Stimulated activated CD8-positive, alpha-beta memory T cell treated with anti-CD3 and anti-CD28 coated beads, Interleukin-2, amount 100 ng/mL, for 48 hours (primary cell): ENCODE measurements around the gene CDC42EP3.

ENCODE experiments used
- DNase-seq, 2 donors: peaks; one replicate each; pipeline ENCODE4 v3.0.0-alpha.2; 2020; ENCODE audit warnings: low read depth in 2 of 2

Gene CDC42EP3

DNA sequence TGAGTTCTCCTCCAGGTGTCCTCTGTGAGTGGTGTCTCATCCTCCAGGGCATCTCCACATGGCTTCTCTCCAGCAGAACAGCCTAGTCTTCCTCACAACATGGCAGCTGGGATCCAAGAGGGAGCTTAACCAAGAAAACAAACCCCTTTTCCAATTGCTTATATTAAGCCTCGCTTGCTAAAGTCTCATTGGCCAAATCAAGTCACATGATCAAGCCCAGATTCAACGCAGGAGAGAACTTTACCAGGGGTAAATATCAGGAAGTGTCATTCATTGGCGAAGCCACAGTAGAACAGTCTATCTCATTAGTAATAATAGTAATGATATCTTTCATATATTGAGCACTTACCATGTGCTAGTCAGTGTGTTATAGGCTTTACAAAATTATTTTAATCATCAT lies 53.1 kb downstream of the CDC42EP3 start:
- no peak for DNase-seq

DNA sequence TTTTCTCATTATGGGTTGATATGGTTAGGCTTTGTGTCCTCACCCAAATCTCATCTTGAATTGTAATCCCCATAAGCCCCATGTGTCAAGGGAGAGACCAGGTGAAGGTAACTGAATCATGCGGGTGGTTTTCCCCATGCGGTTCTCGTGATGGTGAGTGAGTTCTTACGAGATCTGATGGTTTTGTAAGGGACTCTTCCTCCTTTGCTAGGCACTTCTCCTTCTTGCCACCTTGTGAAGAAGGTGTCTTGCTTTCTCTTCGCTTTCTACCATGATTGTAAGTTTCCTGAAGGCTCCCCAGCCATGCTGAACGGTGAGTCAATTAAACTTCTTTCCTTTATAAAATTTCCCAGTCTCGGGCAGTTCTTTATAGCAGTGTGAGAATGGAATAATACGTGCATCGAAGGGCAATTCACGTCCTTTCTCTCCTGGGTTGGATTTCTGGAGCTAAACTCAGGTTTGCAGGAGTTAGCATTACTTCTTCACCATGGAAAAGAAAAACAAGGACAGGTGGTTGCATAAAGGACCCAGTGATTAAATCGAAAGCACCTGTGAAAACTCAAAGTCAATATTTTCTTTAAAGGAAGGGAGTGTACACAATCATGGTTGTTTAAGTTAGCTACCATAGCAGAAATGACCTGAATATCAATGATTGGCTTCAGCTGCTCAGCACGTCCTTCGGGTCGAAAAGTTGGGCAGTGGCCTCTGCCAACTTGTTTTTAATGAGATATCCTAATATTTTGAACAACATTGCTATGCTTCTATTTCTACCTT lies 54.1 kb downstream of the CDC42EP3 start:
- no peak for DNase-seq

DNA sequence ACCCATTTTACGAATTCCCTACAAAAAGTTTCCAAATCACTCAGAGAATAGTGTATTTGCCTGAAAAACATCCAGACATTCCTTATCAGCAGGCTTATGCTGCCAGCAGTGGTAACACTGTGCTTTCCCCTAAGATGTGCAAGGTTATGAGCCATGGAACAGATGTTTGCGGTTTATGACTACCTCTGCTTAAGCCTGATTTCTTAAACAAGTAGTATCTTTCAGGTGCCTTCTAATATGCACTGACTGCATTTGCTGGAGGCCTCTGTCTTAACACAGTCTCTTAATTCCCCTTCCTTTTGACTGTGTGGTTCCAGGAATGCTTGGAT lies 54.8 kb downstream of the CDC42EP3 start:
- DNase-seq: no peak

DNA sequence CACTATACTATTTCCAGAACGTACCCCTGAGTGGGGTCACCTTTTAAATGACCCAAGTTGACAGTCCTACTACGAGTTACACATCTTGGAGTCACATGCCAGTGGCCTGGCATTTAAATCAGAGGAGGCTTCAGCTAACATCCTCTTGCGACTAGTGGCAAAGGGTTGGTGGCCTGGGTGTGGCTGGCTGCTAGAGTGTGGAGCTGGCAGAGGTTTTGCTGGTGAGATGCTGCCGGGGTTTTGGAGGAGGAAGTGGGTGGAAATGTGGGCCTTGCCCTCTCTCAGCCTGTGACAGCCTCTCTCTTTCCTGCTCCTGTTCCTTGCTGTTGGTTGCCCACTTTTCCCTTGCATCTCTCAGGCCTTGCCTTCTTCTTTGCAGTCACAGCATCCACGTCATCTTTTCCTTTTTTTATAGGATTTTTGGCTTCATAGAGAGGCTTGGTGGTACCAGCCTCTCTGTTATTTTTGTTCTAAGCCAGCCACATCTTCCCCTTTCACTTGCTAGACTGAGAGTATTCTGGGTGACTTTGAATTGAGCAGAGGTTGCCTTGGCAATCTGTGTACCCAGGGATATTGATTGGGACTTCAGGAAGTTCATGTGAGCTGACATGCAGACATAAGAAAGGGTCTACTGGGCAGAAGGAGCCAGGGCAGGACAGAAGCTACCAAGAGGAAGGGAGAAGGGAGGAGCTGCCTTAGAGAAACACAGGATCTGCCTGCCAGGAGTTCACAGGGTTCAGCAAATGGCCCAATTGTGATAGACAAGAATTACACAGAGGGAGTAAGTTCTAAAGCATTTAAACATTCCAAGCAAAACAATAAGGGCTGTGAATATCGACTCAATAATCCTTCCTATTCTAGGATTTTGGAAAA lies 55.4 kb downstream of the CDC42EP3 start:
- no peak for DNase-seq

DNA sequence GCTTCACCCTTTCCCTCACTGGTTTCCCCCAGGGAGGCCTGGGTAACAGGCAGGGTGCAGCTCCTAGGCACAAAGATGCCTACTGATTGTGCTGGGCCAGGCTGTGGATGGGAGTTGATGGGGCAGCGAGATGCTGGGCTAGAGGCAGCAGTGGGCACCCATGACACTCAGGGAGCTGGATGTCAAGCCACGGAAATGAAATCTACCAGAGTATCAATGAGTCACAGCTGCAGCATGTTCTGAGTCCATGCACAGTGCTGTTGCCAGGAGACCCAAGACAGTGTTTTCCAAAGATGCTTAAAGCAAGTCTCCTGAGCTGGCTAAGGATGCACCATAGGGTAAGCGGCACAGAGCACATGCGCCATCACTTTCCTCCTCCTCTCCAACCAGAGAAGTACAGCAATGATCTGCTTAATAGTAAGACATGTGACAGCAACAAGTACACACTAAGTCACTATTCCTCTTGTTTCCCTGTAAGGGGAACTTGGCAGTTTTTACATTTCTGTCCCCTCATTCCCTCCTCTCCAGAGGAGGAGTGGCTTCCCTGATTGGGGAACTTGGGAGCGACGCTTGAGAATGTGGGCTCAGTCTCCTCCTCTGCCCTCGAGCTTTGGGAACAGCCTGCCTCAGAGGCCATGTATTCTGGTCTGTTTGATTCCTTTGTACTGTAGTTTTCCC lies 57.2 kb downstream of the CDC42EP3 start:
- DNase-seq: no peak

DNA sequence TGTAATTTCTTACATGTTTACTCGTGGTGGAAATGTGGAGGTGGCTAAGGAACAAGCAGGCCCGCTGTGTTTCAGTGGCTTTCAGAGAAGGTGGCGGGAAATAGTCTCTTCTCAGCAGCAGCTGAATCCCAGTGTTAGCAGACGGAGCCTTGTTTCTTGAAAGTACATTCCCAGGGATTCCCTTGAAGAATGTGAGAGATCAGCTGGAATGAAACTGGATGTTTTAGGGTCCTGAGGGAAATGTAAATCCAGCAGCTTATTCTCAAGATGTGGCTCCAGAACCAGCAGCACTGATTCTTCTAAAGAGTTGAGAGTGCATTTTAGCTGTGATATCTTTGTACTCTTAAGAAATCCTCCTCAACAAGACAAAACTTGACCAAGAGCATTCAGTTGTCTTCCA lies 59.1 kb downstream of the CDC42EP3 start:
- no peak for DNase-seq

DNA sequence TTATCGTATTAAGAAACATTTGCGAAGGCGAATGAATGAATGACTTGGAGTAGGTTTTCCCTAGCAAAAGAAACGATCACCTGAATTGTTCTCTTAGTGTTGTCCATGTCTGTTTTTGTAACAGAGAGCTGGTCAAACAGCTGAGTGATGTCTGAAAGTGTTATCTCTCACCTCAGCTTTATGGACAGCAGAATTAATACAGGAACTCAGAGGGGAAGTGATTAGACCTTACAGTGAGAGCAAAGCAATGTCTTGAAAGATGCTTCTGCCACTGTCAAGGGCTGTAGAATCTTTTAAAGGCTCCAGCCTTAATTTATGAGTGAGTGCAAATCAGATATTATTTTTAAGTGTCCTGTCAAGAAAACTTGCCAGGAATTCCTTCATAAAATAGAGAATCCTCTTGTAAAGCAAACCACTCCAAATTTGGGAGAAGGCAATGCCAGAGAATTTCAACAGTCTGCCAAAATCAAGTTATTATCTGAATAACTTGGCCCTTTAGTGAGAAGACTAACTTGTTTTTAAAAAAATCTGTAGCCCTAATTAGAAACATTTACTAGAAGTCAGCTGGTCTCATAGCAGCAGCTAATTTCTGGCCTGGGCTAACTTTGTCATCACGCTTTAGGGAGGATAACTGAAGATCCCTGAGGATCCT lies 60.7 kb downstream of the CDC42EP3 start:
- no peak for DNase-seq

DNA sequence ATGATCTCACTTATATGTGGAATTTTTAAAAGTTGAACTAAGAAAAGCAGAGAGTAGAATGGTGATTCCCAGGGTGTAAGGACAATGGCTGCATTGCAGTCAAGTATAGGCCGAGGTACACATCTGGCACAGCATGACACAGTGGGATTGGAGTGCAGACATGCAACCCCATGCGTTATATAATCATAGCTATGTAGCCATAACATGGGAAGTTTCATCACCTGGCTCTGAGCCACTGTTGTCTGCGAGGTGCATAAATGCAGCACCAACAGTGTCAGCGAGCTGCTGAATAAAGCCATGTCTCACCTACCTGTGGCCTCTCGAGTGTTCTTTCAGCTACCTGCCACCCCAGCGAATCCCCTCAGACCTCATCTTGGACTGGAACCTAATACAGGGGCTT lies 61.7 kb downstream of the CDC42EP3 start:
- DNase-seq: no peak

DNA sequence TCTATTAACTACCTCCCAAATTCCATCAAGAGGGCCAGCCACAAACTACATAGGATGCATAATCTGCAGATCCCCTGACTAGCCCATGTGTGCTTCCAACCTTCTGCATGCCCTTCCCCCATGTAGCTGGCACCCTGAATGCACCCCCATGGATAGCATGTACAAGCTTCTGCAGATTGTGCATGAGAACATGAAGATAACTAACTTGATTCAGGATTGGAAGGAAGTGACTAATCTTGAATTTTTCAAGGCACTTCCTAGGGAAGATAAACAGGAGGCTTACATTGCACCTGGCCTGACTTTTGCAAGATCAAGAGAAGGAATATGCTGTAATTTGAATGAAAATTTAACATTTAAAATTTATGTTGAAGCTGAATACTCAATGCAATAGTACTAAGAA lies 66.7 kb downstream of the CDC42EP3 start:
- no peak for DNase-seq

DNA sequence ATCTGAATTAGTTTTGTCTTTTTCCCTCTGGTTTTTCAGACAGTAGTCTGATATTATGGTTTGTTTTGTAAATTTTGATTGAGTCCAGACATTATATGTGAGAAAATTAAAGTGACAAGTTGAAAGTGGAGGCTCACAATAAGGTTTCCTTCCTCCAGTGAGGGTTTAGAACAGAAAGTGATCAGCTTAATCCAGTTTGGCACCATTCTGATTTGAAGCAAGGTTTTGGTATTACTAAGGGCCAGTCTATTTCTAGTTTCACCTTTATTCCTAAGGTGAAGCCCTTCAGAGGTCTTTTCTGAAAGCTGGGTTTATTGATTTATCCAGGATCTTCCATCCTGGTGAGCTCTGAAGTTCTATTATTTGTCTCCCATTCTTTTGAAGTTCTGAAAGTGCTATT lies 68.7 kb downstream of the CDC42EP3 start:
- DNase-seq: no peak

DNA sequence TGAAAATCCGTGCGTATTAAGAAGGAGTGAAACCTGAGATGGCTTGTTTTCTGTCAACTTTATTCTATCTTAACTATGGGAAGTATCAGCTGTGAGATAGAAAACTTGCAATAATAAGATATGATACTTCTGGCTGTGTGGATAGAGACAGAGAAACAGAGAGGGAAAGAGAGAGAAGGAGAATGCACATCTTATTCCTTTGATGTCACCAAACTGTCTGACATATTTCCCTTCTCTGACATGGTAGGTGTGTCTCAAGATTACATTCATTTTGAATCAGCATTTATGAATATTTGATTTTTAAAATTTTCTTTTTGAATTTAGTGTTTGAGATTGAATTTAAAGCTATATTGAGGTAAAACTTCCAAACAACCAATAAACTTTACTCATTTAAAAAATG lies 69.4 kb downstream of the CDC42EP3 start:
- no peak for DNase-seq

DNA sequence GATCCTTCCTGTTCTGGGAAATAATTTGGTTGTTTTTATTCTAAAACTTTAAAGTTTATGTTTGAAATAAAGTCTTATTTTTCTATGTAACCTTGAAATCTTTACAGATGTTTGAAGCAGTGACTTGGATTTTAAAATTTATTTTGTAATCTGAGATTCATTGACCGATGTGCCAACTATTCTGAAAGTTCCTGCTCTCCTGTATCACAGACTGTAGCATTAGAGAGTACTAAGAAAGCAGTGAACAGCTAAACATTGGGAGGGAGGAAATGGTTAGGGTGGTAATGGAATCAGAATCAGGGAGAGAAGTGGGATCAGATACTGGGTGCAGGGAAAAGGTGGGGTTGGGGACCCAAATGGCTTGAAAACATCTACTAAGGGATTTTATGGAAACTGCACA lies 69.9 kb downstream of the CDC42EP3 start:
- no peak for DNase-seq

DNA sequence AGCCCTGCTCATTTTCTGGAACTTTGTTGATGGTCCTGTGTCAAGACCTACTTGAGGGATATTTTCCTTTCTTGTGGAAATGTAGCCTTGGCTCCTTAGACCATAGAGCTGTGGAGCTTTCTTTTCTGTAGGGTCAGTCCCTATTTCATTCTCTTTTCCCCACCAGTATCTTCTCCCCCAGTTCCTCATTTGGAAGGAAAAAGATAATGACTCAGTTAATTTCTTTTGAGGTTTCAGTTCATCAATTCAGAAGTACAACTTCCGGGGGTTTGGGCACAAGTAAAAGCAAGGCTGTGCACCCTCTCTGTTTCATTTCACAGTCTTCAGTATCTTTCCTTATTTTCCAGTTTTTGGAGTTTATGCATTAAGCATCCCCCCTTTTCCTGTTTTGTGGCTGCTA lies 70.7 kb downstream of the CDC42EP3 start:
- DNase-seq: no peak

DNA sequence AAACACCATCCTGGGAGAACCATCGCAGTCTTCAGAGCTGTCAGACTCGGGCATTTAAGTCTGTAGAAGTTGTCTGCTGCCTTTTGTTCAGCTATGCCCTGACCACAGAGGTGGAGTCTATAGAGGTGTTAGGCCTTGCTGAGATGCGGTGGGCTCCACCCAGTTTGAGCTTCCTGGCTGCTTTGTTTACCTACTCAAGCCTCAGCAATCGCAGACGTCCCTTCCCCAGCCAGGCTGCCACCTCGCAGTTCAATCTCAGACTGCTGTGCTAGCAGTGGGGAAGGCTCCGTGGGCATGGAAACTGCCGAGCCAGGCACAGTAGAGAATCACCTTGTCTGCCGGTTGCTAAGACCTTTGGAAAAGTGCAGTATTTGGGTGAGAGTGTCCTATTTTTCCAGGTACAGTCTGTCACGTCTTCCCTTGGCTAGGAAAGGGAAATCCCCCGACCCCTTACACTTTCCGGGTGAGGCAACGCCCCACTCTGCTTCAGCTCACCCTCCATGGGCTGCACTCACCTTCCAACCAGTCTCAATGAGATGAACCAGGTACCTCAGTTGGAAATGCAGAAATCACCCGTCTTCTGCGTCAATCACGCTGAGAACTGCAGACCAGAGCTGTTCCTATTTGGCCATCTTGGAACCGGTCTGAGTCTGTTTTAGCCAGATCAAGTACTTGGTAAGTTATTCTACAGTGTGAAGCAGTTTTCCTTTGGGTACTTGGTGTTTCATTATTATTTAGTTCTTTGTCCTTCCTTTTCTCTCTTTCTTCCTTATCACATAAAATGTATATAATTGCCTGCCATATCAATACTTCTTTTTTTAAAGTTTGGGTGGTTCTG lies 71.5 kb downstream of the CDC42EP3 start:
- DNase-seq: no peak

DNA sequence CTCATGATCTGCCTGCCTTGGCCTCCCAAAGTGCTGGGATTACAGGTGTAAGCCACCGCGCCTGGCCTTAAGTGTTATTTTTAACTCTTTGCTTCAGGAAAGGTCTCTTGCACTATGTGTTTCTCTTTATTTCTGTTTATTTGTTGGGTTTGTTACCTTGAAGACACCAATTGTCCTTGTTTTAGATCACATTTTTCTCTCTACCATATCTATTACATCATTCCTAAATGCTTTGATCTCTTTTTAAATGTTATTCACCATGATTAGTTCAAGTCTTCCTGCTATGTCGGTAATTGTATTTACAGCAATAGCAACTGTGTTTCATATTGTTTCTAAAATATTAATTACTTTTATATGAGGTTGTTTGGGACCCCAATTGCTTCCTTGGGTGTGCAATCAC lies 77.7 kb downstream of the CDC42EP3 start:
- no peak for DNase-seq

DNA sequence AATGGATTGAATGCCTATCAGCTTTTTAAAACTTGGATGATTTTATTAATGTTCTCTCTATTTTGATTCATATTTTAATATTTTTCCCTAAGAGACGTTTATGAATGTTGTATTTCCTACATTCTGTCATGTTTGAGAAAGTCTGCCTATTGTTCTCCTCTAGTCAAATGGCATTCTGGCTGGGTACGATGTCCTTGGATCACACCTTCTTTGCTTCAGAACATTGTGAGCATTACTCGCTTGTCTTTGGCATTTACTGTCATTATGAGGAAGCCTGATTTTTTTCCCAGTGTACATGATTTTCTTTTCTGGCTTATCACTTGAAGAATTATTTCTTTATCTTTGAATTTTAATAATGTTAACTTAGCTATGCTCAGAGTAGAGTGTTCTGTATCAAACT lies 78.4 kb downstream of the CDC42EP3 start:
- DNase-seq: no peak
